ENCODE data around the gene KLC4. TPM values are rescaled to one million over a fixed set of nuclear protein-coding genes. Genes with fewer than 3 reads are reported as not detected.
A peak's percentile ranks its signal among the peaks of the same experiment; 100 is the strongest.

Gene KLC4
- total RNA-seq, 2 donors from 2014 or later: 98.8 to 101 TPM

DNA sequence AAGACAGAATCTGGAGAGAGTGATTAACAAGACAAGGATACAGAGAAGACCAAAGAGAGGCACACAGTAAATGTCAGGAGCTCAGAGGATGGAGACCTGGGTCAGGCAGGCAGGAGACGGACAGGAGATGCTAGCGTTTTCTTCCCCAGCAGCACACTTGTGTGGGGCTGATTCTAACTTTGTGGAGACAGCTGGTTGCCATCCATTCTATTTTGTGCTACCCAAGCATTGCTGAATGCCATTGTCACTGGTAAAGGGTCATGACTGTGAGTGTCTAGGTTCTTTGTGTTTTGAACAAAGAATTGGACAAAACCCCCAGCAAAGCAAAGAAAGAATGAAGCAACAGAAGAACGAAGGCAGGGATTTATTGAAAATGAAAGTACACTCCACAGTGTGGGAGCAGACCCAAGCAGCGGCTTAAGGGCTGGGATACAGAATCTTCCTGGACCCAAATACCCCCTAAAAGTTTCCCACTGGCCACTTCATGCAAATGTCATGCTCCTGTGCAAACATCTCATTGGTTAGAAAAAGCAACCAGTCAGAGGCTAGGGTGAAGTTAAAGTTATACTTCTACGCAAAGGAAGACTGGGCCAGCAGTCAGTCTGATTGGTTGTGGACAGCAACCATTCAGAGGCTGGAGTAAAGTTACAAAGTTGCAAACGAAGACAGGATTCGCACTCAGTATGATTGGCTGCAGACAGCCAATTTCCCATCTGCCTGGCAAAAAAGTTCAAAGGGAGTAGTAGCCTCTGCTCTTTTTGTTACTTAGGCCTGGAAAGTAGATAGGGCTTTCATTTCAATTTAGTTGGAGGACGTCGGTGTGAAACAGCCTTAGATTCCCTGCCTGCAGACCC lies 34.2 kb downstream of the KLC4 start:
- no peaks in the 10 kb centered on the region for H3K4me1 ChIP-seq
- DNase-seq: peak; percentile 34
- intact Hi-C loops (cut with DNase I): no loop called here
- no peaks in the 10 kb centered on the region for H3K27me3 ChIP-seq
- no peaks in the 10 kb centered on the region for H3K9me3 ChIP-seq
- peak overlapping the region; percentile 4 for H3K27ac ChIP-seq
- TF ChIP-seq, protein P1, sequence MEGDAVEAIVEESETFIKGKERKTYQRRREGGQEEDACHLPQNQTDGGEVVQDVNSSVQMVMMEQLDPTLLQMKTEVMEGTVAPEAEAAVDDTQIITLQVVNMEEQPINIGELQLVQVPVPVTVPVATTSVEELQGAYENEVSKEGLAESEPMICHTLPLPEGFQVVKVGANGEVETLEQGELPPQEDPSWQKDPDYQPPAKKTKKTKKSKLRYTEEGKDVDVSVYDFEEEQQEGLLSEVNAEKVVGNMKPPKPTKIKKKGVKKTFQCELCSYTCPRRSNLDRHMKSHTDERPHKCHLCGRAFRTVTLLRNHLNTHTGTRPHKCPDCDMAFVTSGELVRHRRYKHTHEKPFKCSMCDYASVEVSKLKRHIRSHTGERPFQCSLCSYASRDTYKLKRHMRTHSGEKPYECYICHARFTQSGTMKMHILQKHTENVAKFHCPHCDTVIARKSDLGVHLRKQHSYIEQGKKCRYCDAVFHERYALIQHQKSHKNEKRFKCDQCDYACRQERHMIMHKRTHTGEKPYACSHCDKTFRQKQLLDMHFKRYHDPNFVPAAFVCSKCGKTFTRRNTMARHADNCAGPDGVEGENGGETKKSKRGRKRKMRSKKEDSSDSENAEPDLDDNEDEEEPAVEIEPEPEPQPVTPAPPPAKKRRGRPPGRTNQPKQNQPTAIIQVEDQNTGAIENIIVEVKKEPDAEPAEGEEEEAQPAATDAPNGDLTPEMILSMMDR (IDR thresholded peaks at IDR 0.05): no peak
- H3K9ac ChIP-seq (ENCODE audit: low read depth in 2 of 2, low read length in 2 of 2): peak overlapping the region; percentile 24 to 31
- H3K4me3 ChIP-seq: peak overlapping the region; percentile 4
- H3K36me3 ChIP-seq: no peaks in the 10 kb centered on the region

DNA sequence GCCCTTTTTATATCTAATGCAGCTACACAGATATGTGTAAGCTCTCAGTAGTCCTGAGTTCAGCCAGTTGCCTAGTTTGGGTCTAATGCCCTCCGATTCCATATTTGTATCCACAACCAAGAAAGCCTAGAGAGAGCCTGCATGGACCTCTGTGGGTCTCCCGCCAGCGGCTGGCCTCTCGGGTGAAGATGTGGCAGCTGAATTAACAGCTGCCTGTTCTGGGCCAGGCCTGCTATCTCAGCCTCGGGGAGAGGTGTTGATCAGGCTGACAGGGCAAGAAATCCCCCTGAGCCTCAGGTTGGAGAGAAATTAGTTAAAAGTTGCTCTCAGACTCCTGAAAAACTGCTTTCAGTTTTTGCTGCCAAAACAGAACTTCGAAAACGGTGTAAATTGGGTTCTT lies 36.5 kb downstream of the KLC4 start:
- Histone ChIP-seq H3K36me3 (no peaks in the 10 kb centered on the region), H3K4me3 (no peak overlapping the region), H3K27me3 (no peaks in the 10 kb centered on the region), H3K4me1 (no peaks in the 10 kb centered on the region), H3K9ac (ENCODE audit: low read depth in 2 of 2, low read length in 2 of 2) (peak overlapping the region in 1 of 2 donors; percentile 60), H3K27ac (no peak overlapping the region), H3K9me3 (no peaks in the 10 kb centered on the region)
- DNase-seq: no peak
- intact Hi-C loops (cut with DNase I): no loop called here
- TF ChIP-seq, protein P1 (IDR thresholded peaks at IDR 0.05): no peak

DNA sequence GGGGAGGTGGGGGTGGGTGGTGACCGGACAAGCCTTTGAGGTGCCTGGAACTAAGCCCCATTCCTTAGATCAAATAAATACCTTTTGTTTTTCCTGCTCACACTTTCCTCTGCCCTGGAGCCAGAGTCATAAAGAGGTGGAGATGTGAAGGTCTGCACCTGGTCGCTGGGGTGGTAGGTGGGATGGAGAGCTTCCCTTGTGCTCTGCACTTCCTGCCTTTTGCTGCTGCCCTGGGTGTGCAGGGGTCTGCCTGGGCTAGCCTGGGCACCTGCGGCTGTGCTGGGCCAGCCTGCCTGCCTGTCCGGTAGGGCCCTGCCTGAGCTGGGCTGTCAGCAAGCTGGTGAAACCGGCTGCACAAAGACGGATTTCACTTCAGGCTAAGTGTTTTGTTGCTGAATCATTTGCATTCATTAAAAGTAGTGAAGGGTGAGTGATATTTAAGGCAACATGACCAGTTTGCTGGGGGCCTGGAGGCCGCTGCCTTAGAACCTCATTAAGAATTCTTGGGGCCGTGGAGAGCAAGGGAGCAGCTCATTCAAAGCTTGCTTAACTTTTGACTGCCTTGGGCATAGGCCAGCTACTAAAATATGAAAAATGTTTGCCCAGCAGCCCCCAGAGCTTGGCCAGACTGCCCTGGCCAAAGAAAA lies 37.1 kb downstream of the KLC4 start:
- Histone ChIP-seq H3K4me1 (no peaks in the 10 kb centered on the region), H3K27me3 (no peaks in the 10 kb centered on the region), H3K27ac (no peak overlapping the region), H3K36me3 (no peaks in the 10 kb centered on the region), H3K9ac (ENCODE audit: low read depth in 2 of 2, low read length in 2 of 2) (peak overlapping the region in 1 of 2 donors; percentile 60), H3K4me3 (no peak overlapping the region), H3K9me3 (no peaks in the 10 kb centered on the region)
- intact Hi-C loops (cut with DNase I): no loop called here
- DNase-seq: no peak
- TF ChIP-seq, protein P1 (IDR thresholded peaks at IDR 0.05): no peak

DNA sequence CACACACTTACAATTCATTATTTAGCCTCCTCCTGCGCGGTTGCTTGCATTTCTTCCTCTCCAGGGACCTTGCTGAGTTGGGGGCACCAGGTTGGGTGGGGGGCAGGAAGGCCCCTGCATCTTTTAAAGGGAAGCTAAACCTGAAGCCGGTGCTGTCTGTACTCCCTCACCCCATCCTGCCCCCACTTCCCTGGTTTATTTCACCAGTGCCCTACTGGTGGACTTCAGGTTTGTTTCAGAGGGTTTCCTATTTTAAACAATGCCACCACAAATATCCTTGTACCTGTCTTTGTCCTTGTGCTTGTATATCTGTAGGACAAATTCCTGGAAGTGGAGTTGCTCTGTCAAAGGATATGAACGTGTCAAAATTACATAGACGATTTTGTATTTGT lies 37.7 kb downstream of the KLC4 start:
- no peak for DNase-seq
- H3K9ac ChIP-seq (ENCODE audit: low read depth in 2 of 2, low read length in 2 of 2): no peak overlapping the region
- H3K27ac ChIP-seq: no peak overlapping the region
- no peaks in the 10 kb centered on the region for H3K9me3 ChIP-seq
- H3K27me3 ChIP-seq: no peaks in the 10 kb centered on the region
- H3K4me3 ChIP-seq: no peak overlapping the region
- H3K36me3 ChIP-seq: no peaks in the 10 kb centered on the region
- no peaks in the 10 kb centered on the region for H3K4me1 ChIP-seq
- intact Hi-C loops (cut with DNase I): no loop called here
- TF ChIP-seq, protein P1 (IDR thresholded peaks at IDR 0.05): no peak

DNA sequence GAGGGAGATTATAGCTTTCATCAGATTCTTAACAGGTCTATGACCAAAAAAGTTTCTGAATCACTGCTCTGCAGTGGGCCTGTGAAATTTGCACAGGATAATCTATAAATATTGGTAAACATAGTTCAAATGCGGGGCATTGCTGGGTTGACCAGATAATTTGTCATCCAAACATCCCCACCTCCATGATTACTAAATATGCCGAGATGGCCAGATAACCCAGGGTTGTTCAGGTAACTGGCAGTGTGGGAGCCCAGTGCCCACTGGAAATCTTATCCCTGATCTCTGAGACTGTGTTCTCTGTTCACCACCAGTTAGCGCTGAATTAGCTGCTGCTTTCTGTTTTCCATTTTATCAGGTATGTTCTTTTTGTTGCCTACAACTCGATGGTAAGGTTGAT lies 38.1 kb downstream of the KLC4 start:
- DNase-seq: no peak
- no peaks in the 10 kb centered on the region for H3K4me1 ChIP-seq
- TF ChIP-seq, protein P1 (IDR thresholded peaks at IDR 0.05): no peak
- H3K4me3 ChIP-seq: no peak overlapping the region
- H3K9ac ChIP-seq (ENCODE audit: low read depth in 2 of 2, low read length in 2 of 2): no peak overlapping the region
- H3K36me3 ChIP-seq: no peaks in the 10 kb centered on the region
- no peaks in the 10 kb centered on the region for H3K27me3 ChIP-seq
- no peaks in the 10 kb centered on the region for H3K9me3 ChIP-seq
- H3K27ac ChIP-seq: no peak overlapping the region
- intact Hi-C loops (cut with DNase I): no loop called here

Data from colonic mucosa (tissue), 4 donors.